LNCaP clone FGC (cell line): ENCODE measurements around the gene CCDC157.

Experiments used
- DNase-seq: peaks from one replicate; pipeline ENCODE4 v3.0.0-alpha.2; 2011; ENCODE audit warnings: low read depth
- H3K4me3 ChIP-seq: 2 replicates; pipeline ENCODE4 v1.5.1; 2011; ENCODE audit warnings: mild to moderate bottlenecking, low read depth, low read length, control low read depth
- TF ChIP-seq, protein P1 (sequence below): IDR thresholded peaks from 2 replicates; pipeline ENCODE4 v1.5.1; 2012; ENCODE audit warnings: mild to moderate bottlenecking; ENCODE audit not compliant: control insufficient read depth, insufficient read depth; ENCODE audit errors: extremely low read depth

Gene CCDC157

GRCh38 chr22:30356449-30357235, at the start of gene CCDC157, which contains the start of gene SF3A1:
Gene CCDC157 (plus strand): TSS chr22:30357007. CDS start chr22:30366001, 8,994 bp downstream.
Gene SF3A1 (minus strand): TSS chr22:30356894. CDS start chr22:30356792, 102 bp downstream.
- DNase-seq, result peak; percentile 66
- peak within 1 kb of the TSS; percentile 76 for H3K4me3 ChIP-seq
- TF ChIP-seq, protein P1, sequence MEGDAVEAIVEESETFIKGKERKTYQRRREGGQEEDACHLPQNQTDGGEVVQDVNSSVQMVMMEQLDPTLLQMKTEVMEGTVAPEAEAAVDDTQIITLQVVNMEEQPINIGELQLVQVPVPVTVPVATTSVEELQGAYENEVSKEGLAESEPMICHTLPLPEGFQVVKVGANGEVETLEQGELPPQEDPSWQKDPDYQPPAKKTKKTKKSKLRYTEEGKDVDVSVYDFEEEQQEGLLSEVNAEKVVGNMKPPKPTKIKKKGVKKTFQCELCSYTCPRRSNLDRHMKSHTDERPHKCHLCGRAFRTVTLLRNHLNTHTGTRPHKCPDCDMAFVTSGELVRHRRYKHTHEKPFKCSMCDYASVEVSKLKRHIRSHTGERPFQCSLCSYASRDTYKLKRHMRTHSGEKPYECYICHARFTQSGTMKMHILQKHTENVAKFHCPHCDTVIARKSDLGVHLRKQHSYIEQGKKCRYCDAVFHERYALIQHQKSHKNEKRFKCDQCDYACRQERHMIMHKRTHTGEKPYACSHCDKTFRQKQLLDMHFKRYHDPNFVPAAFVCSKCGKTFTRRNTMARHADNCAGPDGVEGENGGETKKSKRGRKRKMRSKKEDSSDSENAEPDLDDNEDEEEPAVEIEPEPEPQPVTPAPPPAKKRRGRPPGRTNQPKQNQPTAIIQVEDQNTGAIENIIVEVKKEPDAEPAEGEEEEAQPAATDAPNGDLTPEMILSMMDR, result no peak

- H3K4me3 ChIP-seq, result no peak overlapping the region
- DNase-seq, result no peak
- TF ChIP-seq, protein P1, result no peak
Observed at GRCh38 chr22:30307041-30307574, 49.7 kb upstream of the CCDC157 start.

GRCh38 chr22:30308093-30308492, 48.7 kb upstream of the CCDC157 start:
- TF ChIP-seq, protein P1, result no peak
- H3K4me3 ChIP-seq, result no peak overlapping the region
- no peak for DNase-seq

- DNase-seq, result no peak
- H3K4me3 ChIP-seq, result no peak overlapping the region
- TF ChIP-seq, protein P1, result no peak
Observed at GRCh38 chr22:30308518-30309230, 48.1 kb upstream of the CCDC157 start.

DNA sequence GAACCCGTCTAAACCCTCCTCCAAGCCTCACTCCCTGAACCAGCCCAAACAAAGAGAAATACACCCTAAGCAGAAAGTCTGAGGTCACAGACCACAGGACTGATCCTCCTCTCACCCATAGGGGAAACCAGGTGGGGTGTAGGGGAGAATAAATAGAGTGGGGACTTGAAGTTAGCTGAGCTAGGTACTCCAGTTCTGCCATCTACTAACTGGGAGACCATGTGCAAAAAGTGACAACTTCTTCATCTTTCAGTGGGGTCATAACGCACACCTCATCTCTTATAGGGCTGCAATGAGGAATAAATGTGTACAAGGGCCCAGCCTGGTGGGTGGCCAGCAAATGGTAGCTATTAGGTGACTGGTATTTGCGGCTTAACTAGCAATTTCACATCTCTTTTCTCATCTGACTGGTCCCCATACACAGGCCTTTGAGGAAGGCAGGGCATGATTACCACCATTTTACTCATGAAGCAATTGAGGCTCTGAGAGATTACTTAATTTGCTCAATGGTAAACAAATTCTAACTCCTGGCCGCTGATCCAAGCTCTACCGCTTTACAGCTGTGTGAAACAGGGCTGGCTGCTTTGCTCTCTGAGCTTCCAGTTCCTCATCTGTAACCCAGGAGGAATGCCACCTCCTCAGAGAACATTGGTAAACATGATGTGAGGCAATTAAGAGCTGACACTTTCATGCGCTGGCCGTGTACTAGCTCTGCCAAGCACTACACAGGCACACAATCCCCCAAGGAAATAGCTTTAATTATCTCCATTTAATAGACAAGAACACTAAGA, 46.7 kb upstream of the CCDC157 start:
- peak; percentile 87 for DNase-seq
- no peak overlapping the region for H3K4me3 ChIP-seq
- TF ChIP-seq, protein P1, result no peak
